Measurements from ENCODE around the gene BASP1.

- no peak for TF ChIP-seq POLR2AphosphoS5 (IDR thresholded peaks at IDR 0.05; ENCODE audit: borderline replicate concordance, low read depth, low read length)
- TF ChIP-seq EZH2 (IDR thresholded peaks at IDR 0.05), result no peak
Measured at GRCh38 chr5:17185773-17186172, 31.7 kb upstream of the BASP1 start.
